NOMO-1 treated with DMSO at 0.1 percent for 48 hours (cell line): Measurements from ENCODE around the gene PCDH1.
"Not testable (repeated sequence)": the region's sequence is repeated elsewhere in the genome, so short reads cannot be mapped to it uniquely, and the experiment has no call there.

Source experiments
- DNase-seq: peaks from one replicate; lab custom pipeline; 2025; ENCODE audit not compliant: unreplicated experiment; lab: John Stamatoyannopoulos, UW

Gene PCDH1

DNA sequence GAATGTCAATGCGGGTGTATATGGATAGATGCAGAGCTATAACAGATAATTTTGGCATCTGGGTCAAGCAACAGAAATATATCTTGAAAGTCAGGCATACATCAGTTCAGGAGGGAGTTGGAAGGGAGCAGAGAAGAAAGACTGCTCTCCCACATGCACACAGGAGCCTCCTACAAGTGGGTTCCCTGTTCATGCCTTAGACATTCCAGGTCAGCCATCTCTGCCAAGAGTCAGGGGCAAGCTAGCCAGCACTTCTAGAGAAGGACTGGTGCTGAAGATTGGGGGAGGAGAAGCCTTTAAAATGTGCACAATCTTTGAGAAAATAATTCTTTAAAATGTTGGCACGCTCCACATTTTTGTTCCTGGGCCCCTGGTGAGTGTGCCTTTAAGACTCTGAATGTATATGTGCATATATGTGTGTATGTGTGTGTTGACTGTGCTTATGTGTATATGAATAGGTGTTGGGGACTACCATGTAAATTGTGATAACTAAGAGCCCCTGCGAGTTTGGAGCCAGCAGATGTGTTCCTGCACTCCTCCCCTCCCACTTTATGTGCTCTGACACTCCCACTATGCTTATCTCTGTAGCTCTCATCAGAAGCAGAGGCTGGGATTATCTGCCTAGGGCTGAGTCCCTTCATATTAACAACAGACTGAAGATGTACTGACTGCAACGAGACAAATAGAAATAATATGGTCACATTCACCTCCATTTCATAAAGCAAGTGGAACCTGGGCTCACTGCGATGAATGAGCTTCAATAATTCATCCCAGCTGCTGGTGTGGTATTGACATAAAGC is 24.0 kb upstream of the PCDH1 start:
- DNase-seq = no peak

DNA sequence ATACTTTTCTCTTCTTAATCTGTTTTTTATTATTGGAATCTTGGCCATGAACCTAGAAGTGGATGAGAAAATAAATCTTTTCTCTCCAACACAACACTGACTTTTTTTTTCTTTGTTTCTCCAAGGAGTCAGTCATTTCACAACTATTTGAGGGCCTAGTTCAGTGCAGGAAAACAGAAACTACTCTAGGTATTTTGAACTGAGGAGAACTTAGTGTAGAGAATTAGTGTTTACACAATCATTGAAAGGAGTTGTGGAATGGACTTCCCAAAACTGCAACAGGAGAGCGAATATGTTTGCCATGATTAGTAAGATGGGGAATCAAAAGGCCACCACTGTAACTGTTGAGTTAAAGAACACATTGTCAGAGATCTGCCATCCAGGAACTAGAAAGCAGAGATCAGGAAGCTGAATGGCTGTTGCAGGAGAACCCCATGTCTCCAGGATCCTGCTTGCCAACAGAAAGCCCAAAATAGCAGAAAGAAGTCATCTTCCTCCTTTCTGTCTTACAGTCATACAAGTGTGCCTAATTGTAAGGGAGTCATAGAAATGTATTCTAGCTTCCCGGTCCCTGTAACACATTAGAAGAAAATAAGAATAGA is 20.3 kb upstream of the PCDH1 start:
- DNase-seq = peak; percentile 28

DNA sequence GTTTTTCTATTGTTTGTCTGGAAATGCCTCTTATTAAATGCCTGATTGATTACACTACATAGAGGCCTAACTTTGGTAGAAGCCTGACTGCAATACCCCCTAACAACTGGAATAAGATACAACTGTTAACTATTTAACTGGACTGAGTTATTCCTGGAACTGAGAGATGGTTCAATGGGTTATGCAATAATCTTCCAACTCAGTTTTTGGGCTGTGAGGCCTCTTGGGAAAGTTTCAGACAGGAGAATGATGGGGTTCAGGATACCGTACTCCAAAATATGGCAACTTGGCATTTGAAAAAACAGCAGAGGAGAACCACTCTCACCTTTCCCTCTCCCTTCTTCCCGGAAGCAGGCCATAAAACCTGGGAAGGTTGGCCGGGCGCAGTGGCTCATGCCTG is 19.2 kb upstream of the PCDH1 start:
- DNase-seq = no peak

DNA sequence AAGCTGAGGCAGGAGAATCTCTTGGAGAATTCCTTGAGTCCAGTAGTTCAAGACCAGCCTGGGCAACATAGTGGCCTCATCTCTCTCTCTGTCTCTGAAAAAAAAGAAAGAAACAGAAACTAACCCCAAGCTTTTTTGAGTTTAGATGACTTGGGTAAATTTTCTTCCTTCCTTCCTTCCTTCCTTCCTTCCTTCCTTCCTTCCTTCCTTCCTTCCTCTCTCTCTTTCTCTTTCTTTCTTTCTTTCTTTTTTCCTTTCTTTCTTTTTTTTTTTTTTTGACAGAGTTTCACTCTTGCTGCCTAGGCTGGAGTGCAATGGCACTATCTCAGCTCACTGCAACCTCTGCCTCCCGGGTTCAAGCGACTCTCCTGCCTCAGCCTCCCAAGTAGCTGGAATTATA is 12.2 kb upstream of the PCDH1 start:
- DNase-seq = not testable (repeated sequence)

DNA sequence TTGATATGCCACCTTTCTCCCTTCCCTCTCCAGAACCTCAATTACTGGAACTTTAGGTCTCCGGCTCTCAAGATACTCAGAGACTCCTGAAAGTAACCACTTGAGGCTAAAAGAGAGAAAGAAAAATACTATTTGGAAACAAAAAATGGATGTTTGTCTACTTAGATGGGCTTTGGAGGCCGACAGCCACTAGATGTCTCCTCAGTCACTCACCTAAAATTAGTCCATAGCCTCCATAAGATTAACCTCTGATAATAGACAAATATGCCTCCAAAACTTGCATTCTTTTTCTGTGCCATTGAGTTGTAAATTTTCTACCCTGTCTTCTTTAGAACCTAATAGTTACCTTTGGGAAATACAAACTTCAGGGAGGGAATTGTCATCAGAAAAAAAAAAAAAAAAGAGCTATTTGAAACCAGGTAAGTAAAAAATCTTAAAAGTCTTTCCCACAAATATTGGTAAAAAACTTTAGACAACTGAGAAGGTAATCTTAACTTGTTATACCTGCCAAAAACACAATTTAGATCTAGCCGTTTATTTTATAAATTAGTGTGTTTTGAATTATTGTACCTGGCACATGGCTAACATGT is 11.2 kb upstream of the PCDH1 start:
- DNase-seq = no peak

DNA sequence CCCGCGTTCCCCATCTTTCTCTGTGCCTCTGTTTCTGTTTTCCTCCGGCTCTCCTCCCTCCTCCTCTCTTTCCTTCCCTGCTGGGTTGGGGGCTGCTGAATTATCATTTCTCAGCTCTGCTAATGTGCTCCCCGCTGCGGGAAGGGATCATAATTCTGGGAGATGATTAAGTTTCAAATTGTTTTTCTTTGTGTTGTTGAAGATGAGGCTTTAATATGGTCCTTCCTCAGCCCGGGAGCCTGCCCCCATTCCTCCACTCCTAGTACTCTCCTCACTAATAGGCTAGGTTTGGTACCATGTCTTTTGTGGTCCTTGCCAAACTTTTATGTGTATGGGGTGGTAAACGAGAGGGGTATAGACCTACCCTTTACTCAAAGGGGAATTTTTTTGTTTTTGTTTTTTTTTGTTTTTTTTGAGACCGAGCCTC is 5.7 kb upstream of the PCDH1 start:
- no peak for DNase-seq

DNA sequence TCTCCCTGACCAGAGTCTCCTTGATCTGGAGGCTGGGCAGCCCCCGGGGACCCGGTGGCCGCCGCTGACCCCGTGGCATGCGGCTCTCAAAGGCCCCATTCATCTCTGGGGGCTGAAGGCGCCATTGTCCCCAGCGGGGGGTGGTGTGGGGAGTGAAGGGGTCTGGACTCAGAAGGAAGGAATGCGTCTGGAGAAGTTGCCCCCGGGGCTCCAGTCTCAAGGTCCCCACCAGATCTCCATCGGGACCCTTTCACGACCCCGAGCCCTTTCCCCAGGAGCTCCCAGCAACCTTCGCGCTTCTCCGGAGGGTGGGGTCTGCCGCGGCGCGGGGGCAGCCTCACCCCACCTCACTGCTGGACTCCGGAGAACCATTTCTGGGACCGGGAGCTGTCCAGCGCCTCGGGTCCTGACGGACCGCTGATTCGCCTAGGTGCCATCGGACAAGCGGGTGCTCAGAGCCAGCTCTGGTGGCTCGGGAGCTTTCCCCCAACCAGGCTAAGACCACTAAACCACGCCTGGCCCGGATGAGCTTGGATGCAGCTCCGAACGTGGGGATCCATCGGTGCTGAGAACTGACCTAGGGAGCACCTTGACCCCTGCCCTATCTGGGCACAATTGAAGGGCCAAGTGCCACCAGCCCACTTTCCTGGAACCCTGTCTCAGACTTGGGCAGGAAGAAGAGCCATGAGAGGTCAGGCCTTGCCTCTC is 5.1 kb upstream of the PCDH1 start:
- DNase-seq = no peak

DNA sequence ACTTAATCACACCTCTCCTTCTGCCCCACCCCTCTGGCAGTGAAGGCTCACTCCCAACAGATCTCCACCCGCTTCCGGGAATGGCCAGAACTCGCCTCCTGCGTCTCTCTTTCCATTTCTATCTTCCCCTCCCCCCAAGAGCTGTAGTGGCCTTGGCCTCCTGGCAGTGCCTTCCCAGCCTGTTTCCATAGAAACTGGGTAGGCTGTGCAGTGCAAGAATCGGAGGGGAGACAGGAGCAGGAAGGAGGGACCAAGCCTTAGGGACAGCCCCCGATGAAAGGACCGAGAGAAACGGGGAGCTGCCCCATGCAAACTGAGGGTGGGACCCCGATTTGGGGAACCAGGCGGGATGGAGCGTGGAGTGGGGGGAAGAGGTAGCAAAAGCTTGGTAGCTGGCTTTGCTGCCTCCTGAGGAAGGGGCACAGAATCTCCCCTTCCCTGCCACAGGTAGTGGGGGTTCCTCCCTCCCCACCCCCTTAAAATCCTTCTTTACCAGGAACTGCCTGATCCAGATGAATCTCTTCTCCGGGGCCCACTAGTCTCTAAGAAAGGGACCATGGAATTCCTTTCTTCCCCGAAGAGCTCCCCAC is 4.5 kb upstream of the PCDH1 start:
- DNase-seq = no peak

DNA sequence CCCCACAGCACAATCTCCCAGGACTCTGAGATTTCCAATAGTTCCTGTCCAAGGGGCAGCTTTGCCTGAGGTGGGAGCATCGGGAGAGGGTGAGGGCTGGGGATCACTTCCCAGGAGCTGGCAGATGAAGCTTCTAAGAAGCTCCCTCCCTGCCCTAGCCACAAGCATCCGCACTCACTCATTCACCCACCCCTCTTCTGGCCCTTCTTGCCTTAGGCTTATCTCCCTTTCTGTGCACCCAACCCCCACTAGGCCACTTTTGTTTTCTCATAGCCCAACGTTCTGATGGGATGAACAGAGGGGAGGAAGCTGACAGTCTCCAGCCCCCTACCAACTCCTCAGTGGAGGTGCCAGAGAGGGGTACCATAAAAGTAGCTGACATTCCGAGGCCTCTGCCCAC is 3.7 kb upstream of the PCDH1 start:
- no peak for DNase-seq

DNA sequence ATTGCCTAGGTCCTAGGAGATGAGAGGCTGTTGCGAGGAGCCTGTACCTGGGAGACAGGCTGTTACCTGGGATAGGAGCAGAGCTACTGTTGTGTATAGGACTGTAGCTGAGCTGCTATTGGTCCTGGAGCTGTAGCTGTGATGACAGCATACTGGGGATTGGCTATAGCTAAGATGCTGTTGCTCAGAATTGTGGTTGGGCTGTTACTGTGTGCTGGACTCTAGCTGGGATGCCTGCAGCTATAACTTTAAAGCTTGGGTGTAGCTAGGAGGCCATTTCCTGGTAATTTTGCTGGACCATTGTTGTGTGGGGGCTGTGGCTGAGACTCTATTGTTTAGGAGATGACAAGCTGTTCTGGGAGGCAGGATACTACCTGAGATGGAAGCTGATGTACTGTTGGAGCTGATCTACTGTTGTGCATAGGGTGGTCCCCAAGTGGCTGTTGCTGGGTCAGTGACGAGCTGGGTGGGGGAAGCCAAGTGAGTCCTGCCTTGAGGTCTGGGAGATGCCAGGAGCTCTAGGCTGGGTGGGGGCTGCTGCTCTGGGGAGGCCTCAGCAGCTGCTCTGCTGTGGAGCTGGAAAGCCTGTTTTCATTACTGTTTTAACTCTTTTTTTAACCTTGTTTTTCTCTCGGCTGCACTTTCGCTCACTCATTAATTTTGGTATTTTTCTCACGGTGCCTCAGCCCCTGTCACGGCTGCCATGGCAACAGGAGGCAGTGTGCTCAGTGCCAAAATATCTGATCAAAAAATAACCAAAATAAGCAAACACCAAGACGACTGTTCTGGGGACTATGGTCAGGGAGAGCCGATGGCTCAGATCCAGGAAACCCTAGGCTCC is 3.0 kb upstream of the PCDH1 start:
- DNase-seq = no peak

DNA sequence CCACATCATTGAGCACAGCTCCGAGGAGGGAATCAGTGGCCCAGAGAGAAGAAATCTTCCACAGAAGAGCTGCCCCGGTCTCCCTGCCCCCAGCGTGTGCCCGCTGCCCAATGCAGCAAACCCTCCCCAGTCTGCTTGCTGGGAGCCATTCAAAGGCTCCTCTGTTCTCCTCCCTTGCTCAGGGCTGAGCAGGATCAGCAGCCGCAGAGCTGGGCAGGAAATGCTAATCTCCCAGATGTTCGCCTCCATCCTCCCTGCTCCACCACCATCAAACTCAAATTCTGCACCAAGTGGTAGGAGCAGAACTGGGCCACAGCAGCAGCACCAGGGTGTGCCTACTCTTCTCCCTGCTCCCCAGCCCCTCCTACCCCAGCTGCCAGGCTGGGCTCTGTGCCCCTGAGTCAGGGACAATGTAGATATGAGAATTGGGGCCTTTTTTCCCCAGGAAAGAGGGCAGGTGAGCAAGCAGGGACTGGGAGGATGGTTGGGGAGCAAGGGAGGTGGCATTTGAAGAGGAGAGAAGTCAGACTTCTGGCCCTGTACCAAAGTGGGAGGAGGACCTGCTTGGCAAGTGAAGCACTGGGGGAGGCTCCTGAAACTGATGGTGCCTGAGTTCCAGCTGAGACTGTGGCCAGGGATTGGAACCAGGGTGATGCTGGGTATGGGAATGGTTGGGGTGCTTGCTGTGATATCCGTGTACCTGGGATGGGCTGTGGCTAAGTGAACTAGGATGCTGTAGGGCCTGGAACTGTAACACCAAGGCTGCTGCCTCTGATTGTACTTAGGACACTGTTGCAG is 1.9 kb upstream of the PCDH1 start:
- DNase-seq = no peak

DNA sequence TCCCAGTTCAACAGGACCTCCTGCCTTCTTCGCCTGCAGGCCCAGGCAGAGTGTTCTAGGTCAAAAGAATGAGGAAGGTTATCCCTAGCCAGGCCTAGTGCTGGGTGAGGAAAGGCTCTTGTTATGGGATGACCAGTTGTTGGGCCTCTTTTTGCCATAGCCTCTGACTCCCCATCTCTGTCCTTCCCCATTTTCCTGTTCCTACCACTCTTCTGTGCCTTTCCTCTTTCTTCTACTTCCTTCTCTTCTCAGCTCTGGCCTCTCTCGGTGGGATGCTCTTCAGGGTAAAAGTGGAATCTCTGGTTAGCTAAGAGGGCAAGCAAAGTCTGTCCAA is 1.2 kb upstream of the PCDH1 start:
- DNase-seq = no peak

DNA sequence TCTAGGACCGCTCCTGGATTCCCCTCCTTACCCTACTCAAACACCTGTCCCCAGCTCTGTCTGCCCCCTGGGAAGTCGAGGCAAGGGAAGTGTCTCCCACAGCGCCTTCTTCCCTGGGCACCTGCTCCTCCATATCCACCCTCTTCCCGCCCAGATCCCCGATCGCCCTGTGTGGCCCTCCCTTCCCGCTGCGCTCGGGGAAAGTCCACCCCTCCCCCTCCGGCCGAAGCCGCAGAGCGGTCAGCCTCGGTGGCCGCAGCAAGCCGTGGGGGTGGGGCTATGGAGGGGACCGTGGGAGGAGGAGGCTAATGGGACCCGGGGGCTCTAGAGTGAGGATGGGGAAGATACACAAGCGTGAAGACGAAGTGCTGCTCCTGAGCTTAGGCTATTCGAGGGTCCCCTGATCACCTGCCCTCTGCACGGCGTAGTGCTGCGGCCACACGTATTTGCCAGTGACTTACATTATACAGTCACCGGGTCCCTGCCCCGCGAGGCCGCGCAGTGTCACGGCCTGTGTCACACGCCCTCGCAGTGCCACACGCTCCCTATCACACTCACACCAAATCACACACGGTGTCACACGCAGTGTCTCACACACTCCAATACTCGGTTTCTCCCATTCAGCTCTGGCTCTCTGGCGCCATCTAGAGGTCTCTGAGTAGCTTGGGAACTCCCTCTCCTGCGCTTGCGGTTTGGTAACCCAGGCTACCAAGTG is 658 bp upstream of the PCDH1 start:
- peak; percentile 84 for DNase-seq

DNA sequence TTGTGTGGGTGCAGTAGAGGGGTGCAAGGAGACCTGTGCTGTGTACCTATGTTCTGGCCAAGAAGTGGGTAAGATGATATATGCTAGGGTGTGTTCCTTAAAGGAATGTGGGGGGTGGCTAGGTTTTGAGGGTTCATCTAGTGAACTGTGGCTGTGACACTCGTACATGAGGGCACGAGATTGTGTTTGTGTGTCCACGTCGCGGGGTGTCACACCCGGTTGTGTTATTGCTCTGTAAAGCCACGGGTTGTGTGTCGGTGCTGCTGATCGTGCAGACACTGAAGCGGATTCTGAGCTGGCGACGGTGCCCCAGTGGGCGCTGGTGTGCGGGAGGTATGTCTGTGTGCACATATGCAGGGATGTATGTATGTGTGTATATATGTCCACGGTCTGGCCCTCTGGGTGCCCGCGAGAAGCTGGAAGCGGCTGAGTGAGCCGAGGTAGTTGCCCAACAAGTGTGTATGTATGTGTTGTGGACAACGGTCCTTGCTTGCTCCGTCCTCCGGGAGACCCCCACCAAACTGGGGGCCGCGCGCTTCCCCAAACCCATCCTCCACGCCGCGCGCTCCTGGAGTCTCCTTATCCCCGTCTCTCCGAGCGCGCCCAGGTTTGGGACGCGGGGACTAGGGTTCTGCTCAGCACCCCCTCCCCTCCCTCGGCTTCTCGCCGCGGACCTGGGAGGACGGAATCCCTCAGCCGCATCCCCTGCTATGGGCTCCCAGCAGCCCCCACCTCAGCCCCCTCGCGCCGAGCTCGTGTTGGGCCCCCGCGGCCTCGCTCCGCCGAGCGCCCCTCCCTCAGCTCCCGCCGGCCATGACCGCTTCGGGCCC is 639 bp downstream of the PCDH1 start:
- no peak for DNase-seq

DNA sequence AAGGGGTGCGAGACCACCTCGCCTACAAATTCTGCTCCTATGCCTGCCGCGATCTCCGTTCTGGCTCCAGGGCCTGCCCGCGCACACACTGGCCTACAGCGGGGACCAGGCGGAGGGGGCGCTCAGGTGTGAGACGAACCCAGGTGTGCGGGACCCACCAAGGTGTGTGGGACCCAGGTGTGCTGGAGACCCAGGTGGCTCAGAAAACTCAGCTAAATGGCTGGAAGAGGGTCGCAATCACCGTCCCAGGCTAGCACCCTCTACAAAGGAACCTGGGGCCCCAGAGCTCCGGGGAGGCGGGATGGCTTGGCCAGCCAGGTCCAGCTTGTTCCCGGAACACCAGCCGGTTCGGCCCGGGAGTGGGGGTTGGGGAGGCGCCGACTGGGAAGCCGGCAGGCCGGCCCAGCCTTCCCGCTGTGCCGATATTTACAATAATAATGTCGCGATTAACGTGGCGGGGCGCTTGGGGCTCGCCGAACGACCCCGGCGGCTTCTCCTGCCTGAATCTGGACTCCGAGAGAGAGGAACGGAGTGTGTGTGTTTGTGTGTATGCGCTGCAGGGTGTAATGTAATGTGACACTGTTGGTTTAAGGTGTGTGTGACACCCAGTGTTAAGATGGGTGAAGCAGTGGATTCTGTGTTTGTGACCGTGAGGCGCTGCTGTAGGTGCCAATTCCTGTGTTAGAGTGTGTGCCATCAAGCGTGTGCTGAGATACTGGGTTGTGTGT is 1.4 kb downstream of the PCDH1 start:
- no peak for DNase-seq

DNA sequence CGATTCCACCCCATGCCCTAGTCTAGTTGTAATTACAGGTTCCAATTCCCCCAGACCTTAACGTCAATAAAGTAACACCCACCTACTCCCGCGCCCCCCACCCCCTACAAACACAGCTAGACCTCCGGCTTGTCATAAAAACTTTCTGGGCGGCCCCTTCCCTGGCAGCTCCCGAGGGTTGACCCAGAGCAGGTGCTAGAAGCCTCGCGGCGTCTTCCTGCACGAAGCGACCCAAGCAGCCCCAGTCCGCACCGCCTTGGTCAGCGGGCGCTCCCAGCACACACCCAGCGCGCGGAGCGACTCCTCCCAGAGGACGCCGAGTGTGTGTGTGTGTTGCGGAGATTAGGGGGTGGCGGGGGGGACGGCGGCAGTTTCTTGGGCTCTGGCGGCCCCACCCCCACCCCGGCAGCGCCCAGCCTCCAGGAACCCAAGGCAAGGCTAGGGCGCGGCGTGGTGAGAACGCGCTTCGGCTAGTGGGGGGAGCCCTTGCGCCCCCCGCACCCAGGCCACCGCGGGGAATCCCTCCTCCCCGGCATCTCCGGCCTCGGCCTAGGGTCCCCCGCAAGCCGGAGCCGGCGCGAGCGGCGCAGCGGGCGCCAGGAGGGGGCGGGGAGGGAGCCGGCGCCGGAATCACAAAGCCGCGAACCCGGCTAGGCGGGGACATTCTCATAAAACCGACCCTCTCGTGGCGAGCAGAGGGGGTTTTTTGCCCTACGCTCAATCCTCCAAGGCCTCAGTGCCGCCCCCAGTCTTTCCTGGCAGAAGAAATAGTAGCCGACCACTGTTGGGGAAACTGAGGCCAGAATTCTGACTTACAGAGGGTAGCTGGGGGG is 2.2 kb downstream of the PCDH1 start:
- no peak for DNase-seq
